ENCODE measurements around the gene SELL. TPM values are rescaled to one million over a fixed set of nuclear protein-coding genes. Genes with fewer than 3 reads are reported as not detected.
"Not testable (repeated sequence)": the region's sequence is repeated elsewhere in the genome, so short reads cannot be mapped to it uniquely, and the experiment has no call there.

SELL gene
- total RNA-seq, 1 experiment from 2014 or later, result 0.58 TPM

GRCh38 chr1:169670836-169671235 is 40.6 kb downstream of the SELL start:
- Histone ChIP-seq H3K27me3 (replicated peaks) (no peaks in the 10 kb centered on the region), H3K4me3 (no peak overlapping the region), H3K36me3 (no peaks in the 10 kb centered on the region), H3K9me3 (replicated peaks) (no peaks in the 10 kb centered on the region), H3K27ac (no peak overlapping the region), H3K4me1 (replicated peaks) (no peaks in the 10 kb centered on the region)
- DNase-seq (ENCODE audit: low read depth in 1 of 2, low spot score in 2 of 2), result no peak

DNA sequence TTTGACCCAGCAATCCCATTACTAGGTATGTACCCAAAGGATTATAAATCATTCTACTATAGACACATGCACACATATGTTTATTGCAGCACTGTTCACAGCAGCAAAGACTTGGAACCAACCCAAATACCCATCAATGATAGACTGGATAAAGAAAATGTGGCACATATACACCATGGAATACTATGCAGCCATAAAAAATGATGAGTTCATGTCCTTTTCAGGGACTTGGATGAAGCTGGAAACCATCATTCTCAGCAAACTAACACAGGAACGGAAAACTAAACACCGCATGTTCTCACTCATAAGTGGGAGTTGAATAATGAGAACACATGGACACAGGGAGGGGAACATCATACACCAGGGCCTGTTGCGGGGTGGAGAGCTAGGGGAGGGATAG is 41.2 kb downstream of the SELL start:
- H3K4me3 ChIP-seq; H3K27ac ChIP-seq; H3K36me3 ChIP-seq; H3K27me3 ChIP-seq (replicated peaks); H3K9me3 ChIP-seq (replicated peaks); DNase-seq (ENCODE audit: low read depth in 1 of 2, low spot score in 2 of 2); H3K4me1 ChIP-seq (replicated peaks): not testable (repeated sequence)

- not testable (repeated sequence) for H3K27me3 ChIP-seq (replicated peaks); H3K4me3 ChIP-seq; H3K4me1 ChIP-seq (replicated peaks); H3K9me3 ChIP-seq (replicated peaks); H3K27ac ChIP-seq; H3K36me3 ChIP-seq; DNase-seq (ENCODE audit: low read depth in 1 of 2, low spot score in 2 of 2)
Measured at GRCh38 chr1:169667699-169668596, 43.5 kb downstream of the SELL start.

DNA sequence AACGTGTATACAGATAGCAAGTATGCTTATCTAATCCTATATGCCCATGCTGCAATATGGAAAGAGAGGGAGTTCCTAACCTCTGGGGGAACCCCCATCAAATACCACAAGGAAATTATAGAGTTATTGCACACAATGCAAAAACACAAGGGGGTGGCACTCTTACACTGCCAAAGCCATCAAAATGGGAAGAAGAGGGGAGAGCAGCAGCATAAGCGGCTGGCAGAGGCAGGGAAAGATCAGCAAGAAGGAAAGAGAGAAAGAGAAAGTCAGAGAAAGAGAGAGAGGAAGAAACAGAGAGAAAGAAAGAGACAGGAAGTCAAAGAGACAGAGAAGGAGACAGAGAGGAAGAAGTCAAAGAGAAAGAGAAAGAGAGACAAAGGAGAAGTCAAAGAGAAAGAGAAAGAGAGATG is 44.2 kb downstream of the SELL start:
- not testable (repeated sequence) for H3K27ac ChIP-seq

DNA sequence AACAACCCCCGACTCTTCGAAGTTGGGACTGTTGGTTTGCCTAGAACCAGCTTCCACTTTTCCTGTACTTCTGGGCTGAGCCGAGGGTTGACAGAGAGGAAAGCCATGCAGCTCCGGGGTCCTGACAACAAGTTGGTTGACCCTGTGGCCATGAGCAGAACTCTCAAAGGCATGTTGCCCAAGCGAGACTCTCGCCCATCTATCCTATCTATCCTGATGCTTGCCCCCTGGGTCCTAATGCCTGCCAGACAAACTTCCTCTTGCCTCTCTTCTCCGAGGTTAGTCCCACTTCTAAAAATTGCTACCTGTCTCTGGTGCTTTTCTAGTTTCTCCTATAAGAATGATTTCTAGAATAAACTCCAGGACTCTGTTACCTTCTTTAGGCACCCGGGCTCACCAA is 48.7 kb downstream of the SELL start:
- not testable (repeated sequence) for H3K9me3 ChIP-seq (replicated peaks); H3K4me3 ChIP-seq; H3K27ac ChIP-seq; H3K4me1 ChIP-seq (replicated peaks); H3K27me3 ChIP-seq (replicated peaks); H3K36me3 ChIP-seq; DNase-seq (ENCODE audit: low read depth in 1 of 2, low spot score in 2 of 2)

More for the DNA sequence above, 44.2 kb downstream of the SELL start:
- not testable (repeated sequence) for H3K4me1 ChIP-seq (replicated peaks); H3K9me3 ChIP-seq (replicated peaks); H3K4me3 ChIP-seq; DNase-seq (ENCODE audit: low read depth in 1 of 2, low spot score in 2 of 2); H3K36me3 ChIP-seq; H3K27me3 ChIP-seq (replicated peaks)

DNA sequence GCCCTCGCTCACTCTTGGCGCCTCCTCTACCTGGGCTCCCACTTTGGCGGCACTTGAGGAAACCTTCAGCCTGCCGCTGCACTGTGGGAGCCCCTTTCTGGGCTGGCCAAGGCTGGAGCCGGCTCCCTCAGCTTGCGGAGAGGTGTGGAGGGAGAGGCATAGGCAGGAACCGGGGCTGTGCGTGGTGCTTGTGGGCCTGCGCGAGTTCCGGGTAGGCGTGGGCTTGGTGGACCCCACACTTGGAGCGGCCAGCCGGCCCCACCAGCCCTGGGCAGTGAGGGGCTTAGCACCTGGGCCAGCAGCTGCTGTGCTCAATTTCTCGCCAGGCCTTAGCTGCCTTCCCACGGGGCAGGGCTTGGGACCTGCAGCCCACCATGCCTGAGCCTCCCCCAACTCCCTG is 50.4 kb downstream of the SELL start:
- not testable (repeated sequence) for H3K4me3 ChIP-seq; H3K27ac ChIP-seq; DNase-seq (ENCODE audit: low read depth in 1 of 2, low spot score in 2 of 2); H3K4me1 ChIP-seq (replicated peaks); H3K36me3 ChIP-seq; H3K27me3 ChIP-seq (replicated peaks); H3K9me3 ChIP-seq (replicated peaks)

DNA sequence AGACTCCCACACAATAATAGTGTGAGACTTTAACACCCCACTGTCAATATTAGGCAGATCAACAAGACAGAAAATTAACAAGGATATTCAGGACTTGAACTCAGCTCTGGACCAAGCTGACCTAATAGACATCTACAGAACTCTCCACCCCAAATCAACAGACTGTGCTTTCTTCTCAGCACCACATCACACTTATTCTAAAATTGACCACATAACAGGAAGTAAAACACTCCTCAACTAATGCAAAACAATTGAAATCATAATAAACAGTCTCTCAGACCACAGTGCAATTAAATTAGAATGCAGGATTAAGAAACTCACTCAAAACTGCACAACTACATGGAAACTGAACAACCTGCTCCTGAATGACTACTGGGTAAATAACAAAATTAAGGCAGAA is 52.6 kb downstream of the SELL start:
- H3K4me3 ChIP-seq; H3K27me3 ChIP-seq (replicated peaks); H3K9me3 ChIP-seq (replicated peaks); H3K27ac ChIP-seq; DNase-seq (ENCODE audit: low read depth in 1 of 2, low spot score in 2 of 2); H3K36me3 ChIP-seq; H3K4me1 ChIP-seq (replicated peaks): not testable (repeated sequence)

GRCh38 chr1:169653873-169654272 is 57.5 kb downstream of the SELL start:
- no peak for DNase-seq (ENCODE audit: low read depth in 1 of 2, low spot score in 2 of 2)
- H3K4me3 ChIP-seq, result no peak overlapping the region
- no peaks in the 10 kb centered on the region for H3K36me3 ChIP-seq
- H3K27me3 ChIP-seq (replicated peaks), result 0 out of 2 replicates have a peak, but pooled peaks cover 3% of the 10 kb centered on the region
- H3K9me3 ChIP-seq (replicated peaks), result no peaks in the 10 kb centered on the region
- H3K27ac ChIP-seq, result no peak overlapping the region
- H3K4me1 ChIP-seq (replicated peaks), result no peaks in the 10 kb centered on the region

- no peak overlapping the region for H3K27ac ChIP-seq
- H3K4me1 ChIP-seq (replicated peaks), result no peaks in the 10 kb centered on the region
- no peak overlapping the region for H3K4me3 ChIP-seq
- DNase-seq (ENCODE audit: low read depth in 1 of 2, low spot score in 2 of 2), result no peak
- no peaks in the 10 kb centered on the region for H3K36me3 ChIP-seq
- no peaks in the 10 kb centered on the region for H3K9me3 ChIP-seq (replicated peaks)
- no peaks in the 10 kb centered on the region for H3K27me3 ChIP-seq (replicated peaks)
Measured at GRCh38 chr1:169651035-169651434, 60.4 kb downstream of the SELL start.

- H3K27me3 ChIP-seq (replicated peaks), result no peaks in the 10 kb centered on the region
- H3K4me1 ChIP-seq (replicated peaks), result no peaks in the 10 kb centered on the region
- DNase-seq (ENCODE audit: low read depth in 1 of 2, low spot score in 2 of 2), result no peak
- no peaks in the 10 kb centered on the region for H3K9me3 ChIP-seq (replicated peaks)
- H3K36me3 ChIP-seq, result no peaks in the 10 kb centered on the region
- no peak overlapping the region for H3K4me3 ChIP-seq
- H3K27ac ChIP-seq, result no peak overlapping the region
Measured at GRCh38 chr1:169650551-169650950, 60.9 kb downstream of the SELL start.

DNA sequence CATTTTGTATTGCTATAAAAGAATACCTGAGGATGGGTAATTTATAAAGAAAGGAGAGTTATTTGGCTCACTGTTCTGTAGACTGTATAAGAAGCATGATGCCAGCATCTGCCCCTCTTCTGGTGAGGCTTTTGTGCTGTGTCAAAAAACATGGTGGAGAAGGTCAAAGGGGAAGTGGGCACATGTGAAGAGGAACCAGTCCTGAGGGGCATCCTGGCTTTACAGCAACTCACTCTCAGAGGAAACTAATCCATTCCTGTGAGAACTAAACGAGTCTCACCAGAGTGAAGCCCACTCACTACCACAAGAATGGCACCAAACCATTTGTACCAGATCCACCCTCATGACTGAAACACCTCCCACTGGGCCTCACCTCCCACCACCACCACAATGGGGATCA is 62.7 kb downstream of the SELL start:
- Histone ChIP-seq H3K9me3 (replicated peaks) (no peaks in the 10 kb centered on the region), H3K4me3 (no peak overlapping the region), H3K4me1 (replicated peaks) (no peaks in the 10 kb centered on the region), H3K27ac (no peak overlapping the region), H3K36me3 (no peaks in the 10 kb centered on the region), H3K27me3 (replicated peaks) (no peaks in the 10 kb centered on the region)
- no peak for DNase-seq (ENCODE audit: low read depth in 1 of 2, low spot score in 2 of 2)

GRCh38 chr1:169648187-169648586 is 63.2 kb downstream of the SELL start:
- Histone ChIP-seq H3K4me3 (no peak overlapping the region), H3K9me3 (replicated peaks) (no peaks in the 10 kb centered on the region), H3K36me3 (no peaks in the 10 kb centered on the region), H3K27ac (no peak overlapping the region), H3K4me1 (replicated peaks) (no peaks in the 10 kb centered on the region), H3K27me3 (replicated peaks) (no peaks in the 10 kb centered on the region)
- no peak for DNase-seq (ENCODE audit: low read depth in 1 of 2, low spot score in 2 of 2)

DNA sequence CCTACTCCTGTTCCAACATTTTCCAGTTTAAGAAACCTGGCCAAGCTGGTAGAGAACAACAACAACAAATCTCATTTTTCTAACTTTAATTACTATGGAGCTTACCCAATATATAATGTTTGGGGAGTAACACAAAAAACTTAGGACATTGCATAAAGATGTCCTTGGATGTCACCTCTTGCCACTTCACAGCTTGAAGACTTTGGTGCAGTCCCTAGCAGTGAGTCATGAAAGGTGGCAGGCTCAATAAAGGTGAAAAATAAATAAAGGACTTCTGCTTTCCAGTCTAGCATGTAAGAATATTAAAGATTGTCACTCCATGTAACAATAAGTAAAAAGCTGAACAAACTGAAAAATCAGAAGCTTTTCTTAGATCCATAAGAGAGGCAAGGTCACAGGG is 63.9 kb downstream of the SELL start:
- H3K27ac ChIP-seq, result no peak overlapping the region
- no peak overlapping the region for H3K4me3 ChIP-seq
- H3K4me1 ChIP-seq (replicated peaks), result no peaks in the 10 kb centered on the region
- no peaks in the 10 kb centered on the region for H3K27me3 ChIP-seq (replicated peaks)
- no peaks in the 10 kb centered on the region for H3K9me3 ChIP-seq (replicated peaks)
- no peaks in the 10 kb centered on the region for H3K36me3 ChIP-seq
- no peak for DNase-seq (ENCODE audit: low read depth in 1 of 2, low spot score in 2 of 2)

- no peaks in the 10 kb centered on the region for H3K36me3 ChIP-seq
- no peak overlapping the region for H3K27ac ChIP-seq
- no peaks in the 10 kb centered on the region for H3K9me3 ChIP-seq (replicated peaks)
- no peaks in the 10 kb centered on the region for H3K27me3 ChIP-seq (replicated peaks)
- H3K4me3 ChIP-seq, result no peak overlapping the region
- no peak for DNase-seq (ENCODE audit: low read depth in 1 of 2, low spot score in 2 of 2)
- H3K4me1 ChIP-seq (replicated peaks), result no peaks in the 10 kb centered on the region
Measured at GRCh38 chr1:169644297-169644696, 67.1 kb downstream of the SELL start.
